Right renal cortex interstitium (tissue), 3 donors: ENCODE results near the gene UST. TPM values are rescaled to one million over a fixed set of nuclear protein-coding genes. Genes with fewer than 3 reads are reported as not detected.
"Not testable (repeated sequence)": the region's sequence is repeated elsewhere in the genome, so short reads cannot be mapped to it uniquely, and the experiment has no call there.

ENCODE experiments used
- DNase-seq, 3 donors: peaks; one replicate each; pipeline ENCODE4 v3.0.0-alpha.2; 2013; ENCODE audit warnings: low read depth in 3 of 3, low spot score in 2 of 3
- polyA plus RNA-seq, 3 donors: library from polyadenylated mRNA; unstranded; fragments of 120-200 nt; gene quantifications; one replicate each; pipeline ENCODE4 v1.2.1, GENCODE V29; 2013; ENCODE audit not compliant: insufficient read length in 3 of 3

UST gene
- polyA plus RNA-seq, 3 donors, result 11.0 to 11.7 (median 11.1) TPM

DNA sequence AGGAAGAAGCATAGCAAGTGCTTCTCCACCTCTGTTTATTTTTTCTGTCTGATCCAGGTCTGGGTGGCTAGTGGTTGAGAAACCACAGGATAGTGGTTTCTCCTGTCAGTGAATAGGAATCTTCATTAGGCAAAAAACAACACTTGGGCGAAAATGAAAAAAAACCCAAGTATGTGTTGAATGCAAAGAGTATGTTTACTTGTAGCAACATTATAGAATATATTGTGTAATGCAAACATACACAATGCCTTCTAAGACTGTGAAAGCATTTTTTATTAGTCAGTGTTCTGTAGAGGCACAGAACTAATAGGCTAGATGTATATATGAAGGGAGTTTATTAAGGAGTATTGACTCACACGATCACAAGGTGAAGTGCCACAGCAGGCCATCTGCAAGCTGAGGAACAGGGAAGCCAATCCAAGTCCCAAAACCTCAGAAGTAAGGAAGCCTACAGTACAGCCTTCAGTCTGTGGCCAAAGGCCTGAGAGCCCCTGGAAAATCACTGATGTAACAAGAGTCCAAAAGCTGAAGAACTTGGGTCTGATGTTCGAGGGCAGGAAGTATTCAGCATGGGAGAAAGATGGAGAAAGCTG lies 111.1 kb downstream of the UST start:
- DNase-seq, result no peak

DNA sequence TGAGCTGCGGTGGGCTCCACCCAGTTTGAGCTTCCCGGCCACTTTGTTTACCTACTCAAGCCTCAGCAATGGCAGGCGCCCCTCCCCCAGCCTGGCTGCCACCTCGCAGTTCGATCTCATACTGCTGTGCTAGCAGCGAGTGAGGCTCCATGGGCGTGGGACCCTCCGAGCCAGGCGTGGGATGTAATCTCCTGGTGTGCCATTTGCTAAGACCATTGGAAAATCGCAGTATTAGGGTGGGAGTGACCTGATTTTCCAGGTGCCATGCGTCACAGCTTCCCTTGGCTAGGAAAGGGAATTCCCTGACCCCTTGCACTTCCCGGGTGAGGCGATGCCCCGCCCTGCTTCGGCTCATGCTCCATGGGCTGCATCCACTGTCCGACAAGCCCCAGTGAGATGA lies 117.3 kb downstream of the UST start:
- not testable (repeated sequence) for DNase-seq

- no peak for DNase-seq
Measured at GRCh38 chr6:148864941-148865340, 118.1 kb downstream of the UST start.

- DNase-seq, result no peak
Measured at GRCh38 chr6:148866657-148867268, 119.9 kb downstream of the UST start.

GRCh38 chr6:148867862-148868261 lies 121.0 kb downstream of the UST start:
- no peak for DNase-seq

- DNase-seq, result no peak
Measured at GRCh38 chr6:148868314-148868713, 121.5 kb downstream of the UST start.

GRCh38 chr6:148868901-148869300 lies 122.1 kb downstream of the UST start:
- DNase-seq, result no peak

DNA sequence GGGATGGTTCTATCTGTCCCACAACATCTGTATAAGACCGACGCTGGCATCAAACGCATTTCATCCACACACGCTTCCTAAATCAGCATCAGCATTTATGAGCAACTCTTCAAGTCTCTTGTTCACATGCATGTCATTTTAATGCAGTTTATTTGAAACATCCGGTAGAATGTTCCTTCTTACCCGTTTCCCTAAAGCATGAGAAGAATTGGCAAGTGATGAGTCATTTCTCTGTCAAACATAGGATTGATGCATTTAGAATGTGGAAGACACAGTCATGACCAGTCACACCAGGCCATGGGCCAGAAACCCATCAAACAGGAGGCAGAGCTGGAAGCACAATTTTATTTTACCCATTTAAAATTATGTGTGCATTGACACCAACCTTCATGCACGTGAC lies 122.8 kb downstream of the UST start:
- DNase-seq, result no peak

GRCh38 chr6:148873154-148873553 lies 126.3 kb downstream of the UST start:
- DNase-seq, result no peak

DNA sequence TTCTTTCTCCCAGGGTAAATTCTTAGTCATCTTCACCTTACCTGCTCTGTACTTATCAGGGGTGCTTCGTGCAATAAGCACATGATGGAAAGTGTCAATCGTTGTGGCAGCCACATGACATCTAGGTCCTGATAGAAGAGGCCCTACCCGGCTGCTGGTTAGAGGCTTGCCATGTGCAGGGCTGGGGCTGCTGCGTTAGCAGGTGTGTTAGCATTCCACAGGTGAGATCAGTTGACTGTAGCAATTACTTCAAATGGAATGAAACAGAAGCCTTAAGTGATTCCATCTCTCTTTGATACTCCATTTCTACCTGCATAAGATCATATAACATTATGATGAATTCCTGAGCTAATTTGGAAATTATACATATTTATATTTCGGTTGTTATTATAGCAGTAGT lies 127.0 kb downstream of the UST start:
- no peak for DNase-seq

DNA sequence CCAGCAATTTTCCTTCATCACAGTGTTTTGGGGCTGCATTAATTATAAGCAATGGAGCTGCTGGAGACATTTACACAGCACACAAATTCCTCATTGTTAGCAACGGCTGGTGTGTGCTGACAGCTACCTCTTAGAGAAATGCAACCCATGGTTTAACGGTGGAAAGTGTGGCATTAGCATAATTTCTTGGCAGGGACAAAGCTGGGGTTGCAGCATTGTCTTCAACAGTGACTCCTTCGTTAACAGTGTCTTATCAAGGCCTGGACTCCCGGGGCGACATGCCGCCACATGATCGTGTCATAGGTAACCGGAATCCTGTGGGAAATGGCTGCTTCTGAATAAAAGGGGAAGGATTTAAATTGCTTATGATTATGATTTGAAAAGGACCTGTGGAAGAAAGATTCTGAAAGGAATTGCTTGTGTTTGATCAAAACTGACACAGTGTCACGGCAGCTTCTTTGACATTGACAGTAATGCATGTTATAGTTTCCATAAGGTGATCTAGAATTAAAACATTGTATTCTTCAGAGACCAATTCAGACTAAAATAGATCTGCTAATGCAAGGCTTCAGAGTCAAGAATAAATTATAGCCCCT lies 128.0 kb downstream of the UST start:
- no peak for DNase-seq

GRCh38 chr6:148878683-148879082 lies 131.9 kb downstream of the UST start:
- DNase-seq, result no peak

DNA sequence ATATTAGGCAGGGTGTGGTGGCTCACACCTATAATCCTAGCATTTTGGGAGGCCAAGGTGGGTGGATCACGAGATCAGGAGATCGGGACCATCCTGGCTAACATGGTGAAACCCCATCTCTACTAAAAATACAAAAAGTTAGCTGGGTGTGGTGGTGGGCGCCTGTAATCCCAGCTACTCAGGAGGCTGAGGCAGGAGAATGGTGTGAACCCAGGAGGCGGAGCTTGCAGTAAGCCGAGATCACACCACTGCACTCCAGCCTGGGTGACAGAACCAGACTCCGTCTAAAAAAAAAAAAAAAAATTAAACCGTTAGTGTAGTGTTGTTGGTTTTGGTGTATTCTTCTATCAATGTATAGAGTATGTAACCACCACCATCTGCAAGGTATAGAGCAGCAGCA lies 133.9 kb downstream of the UST start:
- DNase-seq, result not testable (repeated sequence)

- no peak for DNase-seq
Measured at GRCh38 chr6:148881593-148882311, 134.9 kb downstream of the UST start.

DNA sequence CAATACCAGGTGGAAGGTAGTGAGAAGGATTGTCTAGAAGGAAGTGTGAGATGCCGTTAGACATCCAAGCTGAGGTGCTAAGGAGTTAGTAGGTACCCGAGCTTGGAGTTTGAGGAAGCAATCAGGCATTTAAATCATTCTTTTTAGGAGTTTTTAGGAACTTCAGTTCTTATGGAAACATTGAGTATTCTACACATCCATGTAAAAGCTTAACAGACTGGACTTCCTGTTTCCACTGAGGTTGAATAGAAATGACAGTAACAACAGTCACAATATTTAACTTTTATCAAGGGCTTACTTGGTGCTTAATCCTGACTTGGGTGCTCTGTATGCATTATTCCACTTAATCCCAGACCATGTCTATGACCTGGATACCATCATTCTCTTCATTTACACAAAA lies 136.4 kb downstream of the UST start:
- DNase-seq, result no peak

- no peak for DNase-seq
Measured at GRCh38 chr6:148884461-148884860, 137.6 kb downstream of the UST start.

GRCh38 chr6:148885136-148885865 lies 138.5 kb downstream of the UST start:
- no peak for DNase-seq

DNA sequence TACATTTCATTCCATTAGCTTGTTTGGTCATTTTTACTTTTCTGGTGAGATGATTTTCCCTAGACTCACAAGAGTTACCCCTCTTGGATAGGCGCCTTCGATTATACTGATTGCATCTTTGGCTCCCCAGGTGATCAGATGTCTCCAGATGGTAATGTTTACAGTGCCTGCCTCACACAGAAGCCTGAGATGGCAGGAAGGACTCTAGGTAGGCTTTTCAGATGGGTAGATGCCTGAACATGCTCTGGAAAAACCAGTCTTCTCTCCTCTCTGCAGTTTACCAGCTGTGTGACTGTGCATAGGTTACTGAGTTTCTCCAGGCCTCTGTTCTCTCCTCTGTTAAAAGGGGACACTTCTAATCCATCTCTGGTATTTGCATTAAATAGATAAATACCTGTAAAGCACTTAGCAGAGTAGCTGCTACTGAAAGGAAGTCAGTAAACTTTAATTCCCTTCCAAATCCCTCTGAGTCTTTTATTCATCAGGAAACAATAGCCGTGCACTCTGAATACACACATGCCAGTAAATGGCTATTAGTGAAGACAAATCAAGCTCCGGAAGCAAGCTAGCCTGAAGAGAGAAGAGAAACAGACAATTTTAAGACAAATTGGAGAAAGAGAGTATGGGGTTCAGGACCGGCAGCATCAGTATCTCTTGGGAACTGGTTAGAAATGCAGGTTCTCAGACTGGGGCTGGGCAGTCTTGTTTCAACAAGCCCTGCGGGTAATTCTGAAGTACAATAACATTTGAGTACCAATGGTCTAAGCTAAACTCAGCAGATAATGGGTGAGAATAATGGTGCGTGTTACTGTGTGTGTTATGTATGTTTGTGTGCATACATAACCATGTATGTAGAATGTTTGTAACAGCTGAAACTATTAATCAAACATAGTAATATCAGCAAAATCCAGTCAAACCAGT lies 139.4 kb downstream of the UST start:
- DNase-seq, result no peak

DNA sequence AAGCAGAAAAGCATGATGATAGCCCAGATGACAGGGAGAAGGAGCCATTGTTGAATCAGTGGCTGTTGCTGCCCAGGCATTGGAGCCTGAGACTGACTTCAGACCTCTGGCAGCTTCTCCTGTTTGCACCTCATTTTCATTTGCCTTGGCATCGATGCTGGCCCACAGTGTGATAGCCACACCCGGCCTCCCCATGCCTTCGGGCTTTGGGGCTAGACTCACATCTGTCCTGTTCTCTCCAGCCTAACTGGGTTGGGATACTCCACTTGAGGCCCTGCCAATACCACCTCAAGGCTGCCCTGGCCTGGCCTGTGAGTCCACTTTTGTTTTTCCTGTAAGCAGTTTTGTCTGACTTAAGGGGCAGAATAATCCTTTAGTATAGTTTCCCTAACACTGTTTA lies 140.4 kb downstream of the UST start:
- no peak for DNase-seq

GRCh38 chr6:148888856-148889255 lies 142.0 kb downstream of the UST start:
- DNase-seq, result no peak
